Measurements from ENCODE around the gene SSBP1.

GRCh38 chr7:141700848-141701371, 37.2 kb upstream of the SSBP1 start:
- TF ChIP-seq POLR2A (IDR thresholded peaks at IDR 0.05; ENCODE audit: low read length), result no peak
- no peak for TF ChIP-seq GATA1 (IDR thresholded peaks at IDR 0.05; ENCODE audit: low read depth, low read length)
